PFSK-1 (cell line): Measurements from ENCODE around the gene ZNF469.

Source experiments
- FOXP2 ChIP-seq: optimal IDR thresholded peaks from 2 replicates; pipeline ENCODE3; 2011; ENCODE audit warnings: borderline replicate concordance, control low read depth, inconsistent platforms; ENCODE audit not compliant: insufficient read depth; ENCODE audit errors: extremely low read length, extremely low read depth
- POLR2AphosphoS5 ChIP-seq: IDR thresholded peaks from 2 replicates; pipeline ENCODE4 v1.6.1; 2012; ENCODE audit warnings: low read depth, mild to moderate bottlenecking, control low read depth, low read length, moderate library complexity
- SIN3A ChIP-seq: IDR thresholded peaks from 2 replicates; pipeline ENCODE4 v1.6.1; 2012; ENCODE audit warnings: mild to moderate bottlenecking, low read length, moderate library complexity, borderline replicate concordance; ENCODE audit not compliant: insufficient read depth
- TAF1 ChIP-seq: IDR thresholded peaks from 2 replicates; pipeline ENCODE4 v1.6.1; 2012; ENCODE audit warnings: low read length, control low read depth, borderline replicate concordance; ENCODE audit not compliant: insufficient read depth
- TF ChIP-seq, protein P1 (sequence below), 2 experiments: IDR thresholded peaks; 2 replicates each; pipeline versions ENCODE4 v1.6.1 to v1.8.0; 2011 to 2012; ENCODE audit warnings: low read depth in 2 of 2, low read length in 2 of 2, control low read depth in 1 of 2, inconsistent platforms in 1 of 2, mild to moderate bottlenecking in 1 of 2, moderate library complexity in 1 of 2; ENCODE audit not compliant: insufficient read depth in 1 of 2

Gene ZNF469

DNA sequence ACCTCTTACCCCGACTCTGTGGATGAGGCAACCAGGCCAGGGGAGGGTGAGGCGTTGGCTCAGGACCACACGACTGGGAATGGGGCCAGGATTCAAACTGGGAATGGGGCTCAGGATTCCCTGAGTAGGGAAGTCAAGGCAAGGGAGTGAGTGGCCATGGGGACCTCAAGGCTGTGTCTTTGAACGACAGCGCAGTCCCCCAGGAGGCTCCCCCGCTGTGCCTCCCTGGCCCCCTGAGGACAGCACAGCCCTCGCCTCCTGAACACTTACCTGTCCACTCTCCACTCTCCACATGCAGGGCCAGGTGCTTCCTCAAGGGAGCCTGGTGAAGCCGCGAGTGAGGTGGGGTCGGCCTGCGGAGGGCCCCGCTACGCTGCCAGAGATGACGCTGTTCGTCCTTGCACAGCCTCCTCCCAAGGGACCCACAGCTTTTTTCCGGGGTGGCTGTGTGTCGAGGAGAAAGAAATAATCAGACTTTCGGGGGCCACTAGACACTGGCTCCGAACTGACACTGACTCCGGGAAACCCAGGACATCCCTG is 6.9 kb downstream of the ZNF469 start:
- TF ChIP-seq POLR2AphosphoS5 (no peak), FOXP2 (no peak), SIN3A (no peak), TAF1 (no peak)
- TF ChIP-seq, protein P1, sequence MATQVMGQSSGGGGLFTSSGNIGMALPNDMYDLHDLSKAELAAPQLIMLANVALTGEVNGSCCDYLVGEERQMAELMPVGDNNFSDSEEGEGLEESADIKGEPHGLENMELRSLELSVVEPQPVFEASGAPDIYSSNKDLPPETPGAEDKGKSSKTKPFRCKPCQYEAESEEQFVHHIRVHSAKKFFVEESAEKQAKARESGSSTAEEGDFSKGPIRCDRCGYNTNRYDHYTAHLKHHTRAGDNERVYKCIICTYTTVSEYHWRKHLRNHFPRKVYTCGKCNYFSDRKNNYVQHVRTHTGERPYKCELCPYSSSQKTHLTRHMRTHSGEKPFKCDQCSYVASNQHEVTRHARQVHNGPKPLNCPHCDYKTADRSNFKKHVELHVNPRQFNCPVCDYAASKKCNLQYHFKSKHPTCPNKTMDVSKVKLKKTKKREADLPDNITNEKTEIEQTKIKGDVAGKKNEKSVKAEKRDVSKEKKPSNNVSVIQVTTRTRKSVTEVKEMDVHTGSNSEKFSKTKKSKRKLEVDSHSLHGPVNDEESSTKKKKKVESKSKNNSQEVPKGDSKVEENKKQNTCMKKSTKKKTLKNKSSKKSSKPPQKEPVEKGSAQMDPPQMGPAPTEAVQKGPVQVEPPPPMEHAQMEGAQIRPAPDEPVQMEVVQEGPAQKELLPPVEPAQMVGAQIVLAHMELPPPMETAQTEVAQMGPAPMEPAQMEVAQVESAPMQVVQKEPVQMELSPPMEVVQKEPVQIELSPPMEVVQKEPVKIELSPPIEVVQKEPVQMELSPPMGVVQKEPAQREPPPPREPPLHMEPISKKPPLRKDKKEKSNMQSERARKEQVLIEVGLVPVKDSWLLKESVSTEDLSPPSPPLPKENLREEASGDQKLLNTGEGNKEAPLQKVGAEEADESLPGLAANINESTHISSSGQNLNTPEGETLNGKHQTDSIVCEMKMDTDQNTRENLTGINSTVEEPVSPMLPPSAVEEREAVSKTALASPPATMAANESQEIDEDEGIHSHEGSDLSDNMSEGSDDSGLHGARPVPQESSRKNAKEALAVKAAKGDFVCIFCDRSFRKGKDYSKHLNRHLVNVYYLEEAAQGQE (IDR thresholded peaks at IDR 0.05; ENCODE audit: insufficient read depth in 1 of 2, low read depth in 2 of 2, low read length in 2 of 2) = no peak

DNA sequence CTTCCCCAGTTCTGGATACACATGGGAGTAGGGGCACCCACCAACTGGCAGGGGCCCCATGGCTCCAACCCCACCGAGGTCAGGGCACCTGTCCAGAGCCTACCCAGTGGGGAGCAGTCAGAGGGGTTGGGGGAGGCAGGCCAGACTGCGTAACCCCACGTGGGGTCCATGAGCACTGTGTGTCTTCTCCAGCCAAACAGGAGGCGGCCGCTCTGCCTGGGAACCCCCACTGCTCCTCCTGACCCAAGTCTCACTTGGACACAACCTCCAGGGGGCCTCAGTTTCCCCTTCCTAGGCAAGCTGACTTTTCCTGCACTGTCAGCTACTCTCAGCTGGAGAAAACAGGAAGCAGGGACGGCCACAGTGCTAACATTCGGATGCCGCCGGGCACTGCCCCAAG is 7.5 kb downstream of the ZNF469 start:
- TF ChIP-seq, protein P1 (IDR thresholded peaks at IDR 0.05; ENCODE audit: insufficient read depth in 1 of 2, low read depth in 2 of 2, low read length in 2 of 2) = no peak
- TF ChIP-seq TAF1 (no peak), SIN3A (no peak), POLR2AphosphoS5 (no peak), FOXP2 (no peak)

DNA sequence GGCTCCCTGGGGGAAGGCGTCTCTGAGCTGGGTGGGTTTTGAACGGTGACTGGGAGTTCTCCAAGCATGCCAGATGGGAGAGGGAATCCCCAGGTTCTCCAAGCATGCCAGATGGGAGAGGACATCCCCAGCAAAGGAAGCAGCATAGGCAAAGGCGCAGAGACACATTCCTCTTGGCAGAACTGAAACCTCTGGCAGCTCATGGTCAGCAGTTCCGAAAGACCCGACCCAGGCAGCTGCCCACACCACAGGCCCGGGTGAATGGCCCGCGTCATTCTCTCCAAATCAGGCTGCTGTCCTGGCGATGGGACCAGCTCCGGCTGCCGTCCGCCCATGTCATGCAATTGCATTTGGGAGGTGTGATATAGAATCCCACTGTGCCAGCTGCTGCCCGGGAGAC is 8.0 kb downstream of the ZNF469 start:
- TF ChIP-seq SIN3A (no peak), TAF1 (no peak)
- TF ChIP-seq, protein P1 (IDR thresholded peaks at IDR 0.05; ENCODE audit: insufficient read depth in 1 of 2, low read depth in 2 of 2, low read length in 2 of 2) = no peak

DNA sequence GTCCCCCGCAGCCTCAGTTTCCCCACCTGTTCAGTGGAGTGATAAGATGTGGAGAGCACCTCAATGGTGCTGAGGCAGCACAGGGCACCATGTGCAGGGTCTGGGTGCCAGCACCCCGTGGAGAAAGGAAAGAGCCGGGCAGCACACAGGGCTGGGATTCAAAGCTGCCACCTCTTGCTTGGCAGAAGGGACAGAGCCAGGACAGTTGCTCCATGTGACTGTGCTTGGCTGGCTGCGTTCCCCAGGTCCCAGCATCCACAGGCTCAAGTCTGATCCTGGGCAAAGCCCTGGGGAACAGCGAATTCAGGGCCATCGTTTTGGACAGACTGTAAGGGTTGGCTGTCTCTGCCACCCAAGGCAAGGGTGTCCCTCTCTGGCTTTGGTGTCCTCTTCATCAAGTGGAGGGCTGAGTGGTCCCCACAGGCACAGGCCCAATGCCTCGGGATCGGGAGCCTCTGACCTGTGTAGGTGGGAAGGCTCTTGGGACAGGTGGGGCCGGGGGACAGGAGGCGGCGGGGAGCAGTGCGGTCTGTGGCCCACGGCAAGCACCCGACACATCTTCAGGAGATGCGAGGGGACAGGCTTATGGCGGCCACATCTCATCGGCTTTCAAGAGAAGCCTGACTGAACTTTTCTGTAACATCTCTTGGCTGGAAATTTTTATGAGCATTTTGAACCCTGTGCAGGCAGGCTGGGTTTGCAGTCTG is 8.5 kb downstream of the ZNF469 start:
- TF ChIP-seq, protein P1 (IDR thresholded peaks at IDR 0.05; ENCODE audit: insufficient read depth in 1 of 2, low read depth in 2 of 2, low read length in 2 of 2) = no peak
- TF ChIP-seq FOXP2 (no peak), TAF1 (no peak), SIN3A (no peak), POLR2AphosphoS5 (no peak)

DNA sequence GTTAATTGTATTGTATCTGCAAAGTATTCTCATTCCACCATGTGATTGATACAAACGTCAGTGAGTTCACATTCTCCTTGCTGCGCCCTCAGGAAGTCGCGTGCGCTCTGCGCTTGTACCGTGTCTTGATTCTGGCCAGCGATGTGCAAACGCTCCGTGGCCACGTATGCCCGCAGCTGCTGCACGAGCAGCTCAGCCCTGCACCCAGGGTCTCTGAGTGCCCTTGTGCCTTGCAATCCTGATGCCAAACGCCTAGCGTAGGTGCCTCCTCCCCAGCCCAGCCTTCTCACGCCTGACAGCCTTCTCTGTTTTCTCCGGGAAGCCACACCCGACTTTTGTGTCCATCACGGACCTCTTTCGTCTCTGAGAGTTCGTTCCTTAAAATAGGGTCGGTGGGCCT is 9.4 kb downstream of the ZNF469 start:
- TF ChIP-seq SIN3A = no peak
- no peak for TF ChIP-seq FOXP2
- TF ChIP-seq, protein P1 (IDR thresholded peaks at IDR 0.05; ENCODE audit: insufficient read depth in 1 of 2, low read depth in 2 of 2, low read length in 2 of 2) = no peak
- TF ChIP-seq TAF1 = no peak
- TF ChIP-seq POLR2AphosphoS5 = no peak
